Epithelial cell of esophagus (primary cell): ENCODE results near the gene DTWD1.
"Not testable (repeated sequence)": the region's sequence is repeated elsewhere in the genome, so short reads cannot be mapped to it uniquely, and the experiment has no call there.

Experiments used
- DNase-seq: peaks from one replicate; pipeline ENCODE4 v3.0.0; 2010; ENCODE audit warnings: low read depth
- H3K4me3 ChIP-seq: 2 replicates; pipeline ENCODE4 v1.5.1; 2011; ENCODE audit warnings: mild to moderate bottlenecking, low read length, control low read depth
- CTCF ChIP-seq: IDR thresholded peaks from 2 replicates; pipeline ENCODE4 v1.5.1; 2011; ENCODE audit warnings: low read depth, mild to moderate bottlenecking, low read length, control low read depth, inconsistent platforms; ENCODE audit not compliant: insufficient read depth; ENCODE audit errors: missing control alignments

DTWD1 gene

GRCh38 chr15:49610157-49610918 is 10.5 kb upstream of the DTWD1 start:
- no peak overlapping the region for H3K4me3 ChIP-seq
- no peak for TF ChIP-seq CTCF
- no peak for DNase-seq

- DNase-seq, H3K4me3 ChIP-seq: not testable (repeated sequence)
Observed at GRCh38 chr15:49612240-49612639, 8.6 kb upstream of the DTWD1 start.

- H3K4me3 ChIP-seq = no peak overlapping the region
- TF ChIP-seq CTCF = no peak
- no peak for DNase-seq
Observed at GRCh38 chr15:49619226-49619625, 1.6 kb upstream of the DTWD1 start.

GRCh38 chr15:49620199-49620598 is 649 bp upstream of the DTWD1 start:
- peak; percentile 39 for DNase-seq
- H3K4me3 ChIP-seq = peak overlapping the region; percentile 89
- TF ChIP-seq CTCF = no peak

- DNase-seq = peak; percentile 3
- peak overlapping the region; percentile 89 for H3K4me3 ChIP-seq
- no peak for TF ChIP-seq CTCF
Observed at GRCh38 chr15:49621401-49621811, 558 bp downstream of the DTWD1 start.

- peak overlapping the region; percentile 89 for H3K4me3 ChIP-seq
- DNase-seq = peak; percentile 16
- TF ChIP-seq CTCF = no peak
Observed at GRCh38 chr15:49621887-49622286, 1.0 kb downstream of the DTWD1 start.

- no peak for DNase-seq
- TF ChIP-seq CTCF = no peak
- no peak overlapping the region for H3K4me3 ChIP-seq
Observed at GRCh38 chr15:49622561-49622960, 1.7 kb downstream of the DTWD1 start.

- no peak overlapping the region for H3K4me3 ChIP-seq
- DNase-seq = no peak
- TF ChIP-seq CTCF = no peak
Observed at GRCh38 chr15:49624056-49624455, 3.2 kb downstream of the DTWD1 start.
